Measurements from ENCODE around the gene SBNO2. TPM values are rescaled to one million over a fixed set of nuclear protein-coding genes. Genes with fewer than 3 reads are reported as not detected.
A peak's percentile ranks its signal among the peaks of the same experiment; 100 is the strongest.

Gene SBNO2
- polyA plus RNA-seq, 1 of the 3 experiments (the other 2 are of a cell fraction) = 18.3 TPM

GRCh38 chr19:1097810-1098176, 76.3 kb downstream of the SBNO2 start:
- H3F3A ChIP-seq (replicated peaks; ENCODE audit: insufficient read depth) = peaks cover 30% of the 10 kb centered on the region
- H3K4me3 ChIP-seq (ENCODE audit: low read depth in 2 of 2, low read length in 1 of 2) = no peak overlapping the region
- CTCF ChIA-PET = interaction anchor here (1.1 to 1.8 kb wide), 3 partner anchors 15 to 124 kb away, joined by 4 to 10 read pairs (median 6); no protein-coding TSS in a partner anchor
- TF ChIP-seq TCF12 (IDR thresholded peaks at IDR 0.05) (no peak), FOXM1 (IDR thresholded peaks at IDR 0.05; ENCODE audit: low read depth) (no peak), NRF1 (IDR thresholded peaks at IDR 0.05; ENCODE audit: low read depth, low read length) (no peak)
- TF ChIP-seq, protein P1, sequence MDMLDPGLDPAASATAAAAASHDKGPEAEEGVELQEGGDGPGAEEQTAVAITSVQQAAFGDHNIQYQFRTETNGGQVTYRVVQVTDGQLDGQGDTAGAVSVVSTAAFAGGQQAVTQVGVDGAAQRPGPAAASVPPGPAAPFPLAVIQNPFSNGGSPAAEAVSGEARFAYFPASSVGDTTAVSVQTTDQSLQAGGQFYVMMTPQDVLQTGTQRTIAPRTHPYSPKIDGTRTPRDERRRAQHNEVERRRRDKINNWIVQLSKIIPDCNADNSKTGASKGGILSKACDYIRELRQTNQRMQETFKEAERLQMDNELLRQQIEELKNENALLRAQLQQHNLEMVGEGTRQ (IDR thresholded peaks at IDR 0.05; ENCODE audit: borderline replicate concordance, low read depth, low read length) = no peak
- DNase-seq = no peak
- H2AFZ ChIP-seq (ENCODE audit: low read depth) = no peak overlapping the region
- H3K4me1 ChIP-seq (ENCODE audit: control insufficient read depth in 1 of 2, insufficient read depth in 2 of 2, low read depth in 1 of 2, low read length in 1 of 2) = peaks cover 20 to 23% of the 10 kb centered on the region in 2 experiments; a peak in 3 of 4 replicates
- no peak overlapping the region for H3K27ac ChIP-seq (ENCODE audit: low read depth in 2 of 2, low read length in 1 of 2)
- H3K4me2 ChIP-seq = no peak overlapping the region
- WGBS (ENCODE audit: low lambda C conversion rate) = 76% methylated on average over 7 of the region's 7 CpGs
- POLR2A ChIA-PET = no interaction called here
- peaks cover 24% of the 10 kb centered on the region for H3K79me2 ChIP-seq (ENCODE audit: insufficient read depth)
- no peak overlapping the region for H3K9ac ChIP-seq
- H3K36me3 ChIP-seq (replicated peaks in 1 of 2; ENCODE audit: control insufficient read depth in 1 of 2, insufficient read depth in 2 of 2, low read length in 1 of 2) = no peaks in the 10 kb centered on the region
- H4K20me1 ChIP-seq (ENCODE audit: insufficient read depth) = peaks cover 19% of the 10 kb centered on the region
- no peaks in the 10 kb centered on the region for H3K27me3 ChIP-seq (ENCODE audit: insufficient read depth)
- no peaks in the 10 kb centered on the region for H3K9me3 ChIP-seq
- no peaks in the 10 kb centered on the region for H3K9me2 ChIP-seq

DNA sequence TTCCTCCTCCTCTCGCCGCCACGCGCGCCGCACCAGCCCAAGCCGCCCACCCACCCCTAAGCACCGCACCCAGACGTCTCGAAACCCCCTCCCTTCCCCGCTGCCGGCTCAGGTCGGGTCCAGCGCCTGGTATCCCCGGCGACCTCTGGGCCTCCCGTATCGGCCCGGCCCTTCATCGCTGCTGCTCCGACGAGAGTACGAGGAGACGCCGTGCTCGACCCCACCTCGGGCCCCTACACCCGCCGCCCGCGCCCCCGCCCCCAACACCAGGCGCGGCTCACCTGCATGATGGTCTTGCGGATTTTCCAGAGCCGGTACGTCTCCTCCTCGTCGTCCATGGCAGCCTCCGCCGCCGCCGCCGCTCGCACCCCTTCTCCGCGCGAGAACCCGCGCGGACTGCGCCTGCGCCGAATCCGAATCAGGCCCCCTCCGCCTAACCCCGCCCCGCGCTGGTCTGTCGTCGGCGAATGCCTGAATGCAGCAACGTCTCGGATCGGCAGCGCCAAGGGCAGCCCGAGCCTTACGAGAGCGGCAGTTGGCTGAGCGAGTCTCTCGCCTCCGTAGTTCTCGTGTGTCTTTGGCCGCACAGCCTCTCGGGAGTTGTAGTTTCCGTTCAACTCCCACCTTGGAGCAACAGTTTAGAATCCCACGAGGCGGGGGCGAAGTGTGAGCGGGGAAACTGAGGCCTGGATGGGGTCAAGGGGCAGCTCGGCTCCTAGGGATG, 78.9 kb downstream of the SBNO2 start, which contains the start of gene POLR2E:
Gene POLR2E, minus strand, starts transcription at position 398 of the 724 bp plus-strand sequence. Its CDS starts 60 bp downstream, at position 338.
- ChIA-PET CTCF (interaction anchor here (1.4 to 1.5 kb wide), 2 partner anchors 18 to 100 kb away, joined by 3 to 7 read pairs; no protein-coding TSS in a partner anchor), POLR2A (no interaction called here)
- whole genome bisulfite sequencing (ENCODE audit: low lambda C conversion rate) = 2% methylated on average over 32 of the region's 81 CpGs
- H3K79me2 ChIP-seq (ENCODE audit: insufficient read depth) = peaks cover 26% of the 10 kb centered on the region
- H3K9me3 ChIP-seq = no peaks in the 10 kb centered on the region
- no peak for TF ChIP-seq RAD21 (IDR thresholded peaks at IDR 0.05; ENCODE audit: low read length)
- no peak for TF ChIP-seq GABPA (IDR thresholded peaks at IDR 0.05; ENCODE audit: low read depth)
- TF ChIP-seq, protein P2, sequence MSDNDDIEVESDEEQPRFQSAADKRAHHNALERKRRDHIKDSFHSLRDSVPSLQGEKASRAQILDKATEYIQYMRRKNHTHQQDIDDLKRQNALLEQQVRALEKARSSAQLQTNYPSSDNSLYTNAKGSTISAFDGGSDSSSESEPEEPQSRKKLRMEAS (IDR thresholded peaks at IDR 0.05; ENCODE audit: low read depth) = peak; percentile 53; the same call in 1 of the 2 replicates
- TF ChIP-seq NFIC (IDR thresholded peaks at IDR 0.05; ENCODE audit: borderline replicate concordance) = no peak
- peak; percentile 81 for TF ChIP-seq POLR2AphosphoS5 (IDR thresholded peaks at IDR 0.05; ENCODE audit: low read depth, low read length)
- TF ChIP-seq MXI1 (IDR thresholded peaks at IDR 0.05; ENCODE audit: low read depth, low read length) = peak; percentile 63; the same call in 1 of the 2 replicates
- TF ChIP-seq SIN3A (IDR thresholded peaks at IDR 0.05; ENCODE audit: borderline replicate concordance, low read depth, low read length) = peak; percentile 76; the same call in 1 of the 2 replicates
- TF ChIP-seq, protein P3, sequence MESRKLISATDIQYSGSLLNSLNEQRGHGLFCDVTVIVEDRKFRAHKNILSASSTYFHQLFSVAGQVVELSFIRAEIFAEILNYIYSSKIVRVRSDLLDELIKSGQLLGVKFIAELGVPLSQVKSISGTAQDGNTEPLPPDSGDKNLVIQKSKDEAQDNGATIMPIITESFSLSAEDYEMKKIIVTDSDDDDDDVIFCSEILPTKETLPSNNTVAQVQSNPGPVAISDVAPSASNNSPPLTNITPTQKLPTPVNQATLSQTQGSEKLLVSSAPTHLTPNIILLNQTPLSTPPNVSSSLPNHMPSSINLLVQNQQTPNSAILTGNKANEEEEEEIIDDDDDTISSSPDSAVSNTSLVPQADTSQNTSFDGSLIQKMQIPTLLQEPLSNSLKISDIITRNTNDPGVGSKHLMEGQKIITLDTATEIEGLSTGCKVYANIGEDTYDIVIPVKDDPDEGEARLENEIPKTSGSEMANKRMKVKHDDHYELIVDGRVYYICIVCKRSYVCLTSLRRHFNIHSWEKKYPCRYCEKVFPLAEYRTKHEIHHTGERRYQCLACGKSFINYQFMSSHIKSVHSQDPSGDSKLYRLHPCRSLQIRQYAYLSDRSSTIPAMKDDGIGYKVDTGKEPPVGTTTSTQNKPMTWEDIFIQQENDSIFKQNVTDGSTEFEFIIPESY (IDR thresholded peaks at IDR 0.05; ENCODE audit: borderline replicate concordance, low read depth) = peak; percentile 100
- peak; percentile 61 for TF ChIP-seq NRF1 (IDR thresholded peaks at IDR 0.05; ENCODE audit: low read depth, low read length)
- TF ChIP-seq YY1 (IDR thresholded peaks at IDR 0.05; ENCODE audit: low read depth) = peak; percentile 78; the same call in 1 of the 2 replicates
- peak; percentile 75 for TF ChIP-seq TAF1 (IDR thresholded peaks at IDR 0.05; ENCODE audit: borderline replicate concordance, low read depth, low read length)
- TF ChIP-seq REST (IDR thresholded peaks at IDR 0.05; ENCODE audit: low read depth, low read length) = 0 out of 2 replicates have a peak, but pooled peaks have one; percentile 3
- TF ChIP-seq CHD2 (IDR thresholded peaks at IDR 0.05; ENCODE audit: low read length, partially characterized antibody) = peak; percentile 99
- H3K27ac ChIP-seq (ENCODE audit: low read depth in 2 of 2, low read length in 1 of 2) = peak within 1 kb of the TSS; percentile 29 to 42; a peak in 2 of 4 replicates
- peak; percentile 98 for DNase-seq
- H3K4me3 ChIP-seq (ENCODE audit: low read depth in 2 of 2, low read length in 1 of 2) = peak within 1 kb of the TSS; percentile 75 to 76
- peaks cover 19% of the 10 kb centered on the region for H4K20me1 ChIP-seq (ENCODE audit: insufficient read depth)
- peaks cover 10% of the 10 kb centered on the region for H3F3A ChIP-seq (replicated peaks; ENCODE audit: insufficient read depth)
- peak within 1 kb of the TSS; percentile 93 for H3K4me2 ChIP-seq
- H3K27me3 ChIP-seq (ENCODE audit: insufficient read depth) = no peaks in the 10 kb centered on the region
- peak within 1 kb of the TSS; percentile 53; the same call in 1 of the 2 replicates for H2AFZ ChIP-seq (ENCODE audit: low read depth)
- H3K9me2 ChIP-seq = no peaks in the 10 kb centered on the region
- H3K9ac ChIP-seq = peak within 1 kb of the TSS; percentile 90
- peaks cover 9 to 14% of the 10 kb centered on the region in 2 experiments; a peak in 2 of 4 replicates for H3K4me1 ChIP-seq (ENCODE audit: control insufficient read depth in 1 of 2, insufficient read depth in 2 of 2, low read depth in 1 of 2, low read length in 1 of 2)
- H3K36me3 ChIP-seq (replicated peaks in 1 of 2; ENCODE audit: control insufficient read depth in 1 of 2, insufficient read depth in 2 of 2, low read length in 1 of 2) = peaks cover 0 to 13% of the 10 kb centered on the region in 2 experiments

Data from SK-N-SH (cell line).